Loucy (cell line): ENCODE measurements around the gene PRMT9.

Experiments used
- H2AFZ ChIP-seq: fragments of 200-600 bp; sonication (generic); 2 replicates; pipeline ENCODE4 v1.6.0; 2016; ENCODE audit warnings: antibody characterized with exemption, mild to moderate bottlenecking, low read length, moderate library complexity
- H3F3A ChIP-seq: fragments of 200-600 bp; 2 replicates; pipeline ENCODE4 v1.6.0; 2016; ENCODE audit warnings: antibody characterized with exemption, low read depth, mild to moderate bottlenecking
- H3K27me3 ChIP-seq: fragments of 200-600 bp; sonication (generic); 2 replicates; pipeline ENCODE4 v1.6.1; 2014; ENCODE audit warnings: low read length, mild to moderate bottlenecking; ENCODE audit not compliant: insufficient read depth, poor library complexity, severe bottlenecking
- H3K36me3 ChIP-seq: fragments of 200-600 bp; sonication (generic); 2 replicates; pipeline ENCODE4 v1.6.1; 2016; ENCODE audit warnings: low read length; ENCODE audit not compliant: insufficient read depth
- H3K4me1 ChIP-seq: fragments of 200-600 bp; sonication (generic); 2 replicates; pipeline ENCODE4 v1.5.1; 2014; ENCODE audit warnings: low read length, mild to moderate bottlenecking; ENCODE audit not compliant: insufficient read depth, poor library complexity, severe bottlenecking
- H3K4me2 ChIP-seq: fragments of 200-600 bp; sonication (generic); 2 replicates; pipeline ENCODE4 v1.6.0; 2014; ENCODE audit warnings: antibody characterized with exemption, low read length, low read depth, mild to moderate bottlenecking; ENCODE audit not compliant: poor library complexity, severe bottlenecking
- H3K4me3 ChIP-seq: fragments of 200-600 bp; sonication (generic); 2 replicates; pipeline ENCODE4 v1.5.1; 2014; ENCODE audit warnings: low read length, mild to moderate bottlenecking, mixed read lengths; ENCODE audit not compliant: poor library complexity, severe bottlenecking
- H3K79me2 ChIP-seq: fragments of 200-600 bp; sonication (generic); 2 replicates; pipeline ENCODE4 v1.6.1; 2014; ENCODE audit warnings: low read length; ENCODE audit not compliant: insufficient read depth
- H3K9ac ChIP-seq: fragments of 200-600 bp; sonication (generic); 2 replicates; pipeline ENCODE4 v1.6.0; 2014; ENCODE audit warnings: mild to moderate bottlenecking, low read depth, low read length, moderate library complexity; ENCODE audit not compliant: poor library complexity, severe bottlenecking
- H3K9me2 ChIP-seq: fragments of 200-600 bp; sonication (generic); replicated peaks from 2 replicates; pipeline ENCODE4 v1.6.1; 2016; ENCODE audit warnings: low read depth, low read length, mixed read lengths
- H3K9me3 ChIP-seq: fragments of 200-600 bp; sonication (generic); 2 replicates; pipeline ENCODE4 v1.6.1; 2014; ENCODE audit warnings: mild to moderate bottlenecking, antibody characterized with exemption, low read length, low read depth; ENCODE audit not compliant: insufficient read depth
- H4K20me1 ChIP-seq: fragments of 200-600 bp; sonication (generic); 2 replicates; pipeline ENCODE4 v1.6.0; 2014; ENCODE audit warnings: antibody characterized with exemption, low read length, mild to moderate bottlenecking; ENCODE audit not compliant: insufficient read depth, poor library complexity, severe bottlenecking
- EZH2phosphoT487 ChIP-seq: fragments of 200-600 bp; IDR thresholded peaks from 2 replicates; pipeline ENCODE4 v1.6.1; 2018; ENCODE audit warnings: antibody characterized with exemption, mild to moderate bottlenecking, moderate library complexity, borderline replicate concordance
- TF ChIP-seq, protein P1 (sequence below): fragments of 200-600 bp; sonication (generic); conservative IDR thresholded peaks from 2 replicates; pipeline ENCODE4 v1.5.1; 2014; ENCODE audit warnings: mild to moderate bottlenecking, antibody characterized with exemption, low read length

Gene PRMT9

DNA sequence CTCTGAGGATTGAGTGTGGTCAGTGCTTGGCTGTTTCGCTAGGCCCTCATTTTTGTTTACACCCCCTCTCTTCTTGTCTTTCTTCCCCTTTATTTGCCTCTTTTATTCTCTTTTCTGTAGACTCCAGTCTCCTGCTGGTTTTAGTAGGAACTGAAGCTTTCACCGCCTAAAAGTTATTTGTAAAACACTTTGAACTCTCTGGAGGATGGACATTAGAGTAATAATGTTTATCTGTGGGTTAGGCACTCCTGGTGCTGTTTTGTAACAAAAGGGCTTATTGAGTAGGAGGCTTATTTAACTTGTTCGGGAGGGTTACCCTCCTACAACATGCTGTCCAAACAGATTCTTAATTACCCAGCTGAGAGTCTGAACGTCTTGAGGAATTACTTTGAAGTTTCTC lies 46.4 kb upstream of the PRMT9 start:
- no peak for TF ChIP-seq EZH2phosphoT487
- TF ChIP-seq, protein P1, sequence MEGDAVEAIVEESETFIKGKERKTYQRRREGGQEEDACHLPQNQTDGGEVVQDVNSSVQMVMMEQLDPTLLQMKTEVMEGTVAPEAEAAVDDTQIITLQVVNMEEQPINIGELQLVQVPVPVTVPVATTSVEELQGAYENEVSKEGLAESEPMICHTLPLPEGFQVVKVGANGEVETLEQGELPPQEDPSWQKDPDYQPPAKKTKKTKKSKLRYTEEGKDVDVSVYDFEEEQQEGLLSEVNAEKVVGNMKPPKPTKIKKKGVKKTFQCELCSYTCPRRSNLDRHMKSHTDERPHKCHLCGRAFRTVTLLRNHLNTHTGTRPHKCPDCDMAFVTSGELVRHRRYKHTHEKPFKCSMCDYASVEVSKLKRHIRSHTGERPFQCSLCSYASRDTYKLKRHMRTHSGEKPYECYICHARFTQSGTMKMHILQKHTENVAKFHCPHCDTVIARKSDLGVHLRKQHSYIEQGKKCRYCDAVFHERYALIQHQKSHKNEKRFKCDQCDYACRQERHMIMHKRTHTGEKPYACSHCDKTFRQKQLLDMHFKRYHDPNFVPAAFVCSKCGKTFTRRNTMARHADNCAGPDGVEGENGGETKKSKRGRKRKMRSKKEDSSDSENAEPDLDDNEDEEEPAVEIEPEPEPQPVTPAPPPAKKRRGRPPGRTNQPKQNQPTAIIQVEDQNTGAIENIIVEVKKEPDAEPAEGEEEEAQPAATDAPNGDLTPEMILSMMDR = 0 out of 2 replicates have a peak, but pooled peaks have one; percentile 12
- Histone ChIP-seq H2AFZ (no peak overlapping the region), H3K27me3 (peaks cover 15% of the 10 kb centered on the region), H3K4me2 (no peak overlapping the region), H3K79me2 (peaks cover 30% of the 10 kb centered on the region), H3K36me3 (no peaks in the 10 kb centered on the region), H3K9me3 (no peaks in the 10 kb centered on the region), H3K9me2 (no peaks in the 10 kb centered on the region), H3K9ac (no peak overlapping the region), H3K4me1 (peaks cover 33% of the 10 kb centered on the region), H4K20me1 (peaks cover 12% of the 10 kb centered on the region), H3K4me3 (no peak overlapping the region), H3F3A (no peaks in the 10 kb centered on the region)

DNA sequence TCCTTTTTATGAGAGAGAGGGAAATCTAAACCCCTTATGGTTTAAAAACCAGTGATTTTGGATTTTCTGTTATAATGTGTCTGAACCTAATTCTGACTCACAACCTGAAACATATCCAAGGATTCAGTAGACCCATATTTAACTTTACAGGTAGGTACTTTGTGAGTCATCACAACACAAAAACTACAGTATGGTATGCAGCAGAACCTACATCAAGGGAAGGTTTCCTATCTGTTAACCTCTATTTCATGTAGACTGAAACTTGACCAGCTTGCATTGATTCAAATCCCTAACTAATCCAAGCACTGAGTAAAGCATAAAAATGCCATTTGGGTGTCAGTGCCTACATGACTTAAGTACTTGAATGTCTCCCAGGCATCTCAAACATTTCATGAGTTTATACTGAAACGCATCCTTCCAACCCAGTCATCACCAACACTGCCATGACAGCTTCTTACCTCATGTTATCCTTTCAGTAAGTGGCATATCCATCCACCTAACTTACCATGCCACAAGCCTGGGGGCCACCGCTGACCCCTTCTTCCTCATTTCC lies 43.6 kb upstream of the PRMT9 start:
- H3K4me1 ChIP-seq = peaks cover 6% of the 10 kb centered on the region
- peaks cover 3% of the 10 kb centered on the region; the same call in 1 of the 2 replicates for H3K79me2 ChIP-seq
- H4K20me1 ChIP-seq = no peaks in the 10 kb centered on the region
- H3K4me2 ChIP-seq = no peak overlapping the region
- H3K4me3 ChIP-seq = no peak overlapping the region
- no peak overlapping the region for H2AFZ ChIP-seq
- no peaks in the 10 kb centered on the region for H3K9me2 ChIP-seq
- H3K9ac ChIP-seq = no peak overlapping the region
- no peak for TF ChIP-seq EZH2phosphoT487
- TF ChIP-seq, protein P1 = no peak
- H3K36me3 ChIP-seq = no peaks in the 10 kb centered on the region
- peaks cover 6% of the 10 kb centered on the region for H3K27me3 ChIP-seq
- H3F3A ChIP-seq = no peaks in the 10 kb centered on the region
- no peaks in the 10 kb centered on the region for H3K9me3 ChIP-seq

DNA sequence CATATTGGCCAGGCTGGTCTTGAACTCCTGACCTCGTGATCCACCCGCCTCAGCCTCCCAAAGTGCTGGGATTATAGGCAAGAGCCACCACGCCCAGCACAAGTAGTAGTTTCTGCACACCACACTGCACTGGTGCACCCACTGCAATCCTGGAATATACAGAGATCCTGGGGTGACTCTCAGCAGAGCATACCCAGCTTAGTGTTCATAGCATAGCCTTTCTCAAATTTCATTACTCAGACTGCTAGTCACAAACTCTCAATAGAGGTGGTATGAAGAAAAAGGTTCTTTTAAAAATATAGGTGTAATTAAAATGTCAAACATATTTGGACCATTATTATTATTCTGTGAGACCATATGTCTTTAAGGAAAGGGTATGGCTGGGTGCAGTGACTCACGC lies 41.7 kb upstream of the PRMT9 start:
- no peaks in the 10 kb centered on the region for H3K79me2 ChIP-seq
- H3K9ac ChIP-seq = no peak overlapping the region
- no peaks in the 10 kb centered on the region for H3K9me2 ChIP-seq
- no peaks in the 10 kb centered on the region for H3K27me3 ChIP-seq
- H2AFZ ChIP-seq = no peak overlapping the region
- H4K20me1 ChIP-seq = no peaks in the 10 kb centered on the region
- H3K4me3 ChIP-seq = no peak overlapping the region
- no peak overlapping the region for H3K4me2 ChIP-seq
- no peaks in the 10 kb centered on the region for H3F3A ChIP-seq
- H3K9me3 ChIP-seq = no peaks in the 10 kb centered on the region
- no peak for TF ChIP-seq EZH2phosphoT487
- TF ChIP-seq, protein P1 = no peak
- H3K4me1 ChIP-seq = no peaks in the 10 kb centered on the region
- no peaks in the 10 kb centered on the region for H3K36me3 ChIP-seq
